Measurements from ENCODE around the gene HSPA12A. TPM values are rescaled to one million over a fixed set of nuclear protein-coding genes. Genes with fewer than 3 reads are reported as not detected.

The HSPA12A gene
- polyA plus RNA-seq, 1 experiment: 7.9 TPM

- ChIA-PET POLR2A (no interaction called here), CTCF (interaction anchor here (0.7 to 1.6 kb wide), 2 partner anchors 91 to 480 kb away, joined by 3 to 8 read pairs; no protein-coding TSS in a partner anchor)
- no peak for TF ChIP-seq CTCF (IDR thresholded peaks at IDR 0.05; ENCODE audit: insufficient read depth, low read depth, low read length)
- Histone ChIP-seq H3K27me3 (ENCODE audit: control insufficient read depth, insufficient read depth, low read length) (no peaks in the 10 kb centered on the region), H3K36me3 (ENCODE audit: control insufficient read depth, insufficient read depth, low read length) (no peaks in the 10 kb centered on the region), H3K4me3 (ENCODE audit: low read depth, low read length) (no peak overlapping the region)
- no peak for DNase-seq (ENCODE audit: low read depth)
Measured at GRCh38 chr10:116696919-116697318, 45.4 kb downstream of the HSPA12A start.

- Histone ChIP-seq H3K27me3 (ENCODE audit: control insufficient read depth, insufficient read depth, low read length) (no peaks in the 10 kb centered on the region), H3K36me3 (ENCODE audit: control insufficient read depth, insufficient read depth, low read length) (0 out of 2 replicates have a peak, but pooled peaks cover 1% of the 10 kb centered on the region), H3K4me3 (ENCODE audit: low read depth, low read length) (no peak overlapping the region)
- TF ChIP-seq CTCF (IDR thresholded peaks at IDR 0.05; ENCODE audit: insufficient read depth, low read depth, low read length): no peak
- DNase-seq (ENCODE audit: low read depth): no peak
- ChIA-PET CTCF (no interaction called here), POLR2A (no interaction called here)
Measured at GRCh38 chr10:116694927-116695268, 47.5 kb downstream of the HSPA12A start.

GRCh38 chr10:116694243-116694926, 48.0 kb downstream of the HSPA12A start:
- TF ChIP-seq CTCF (IDR thresholded peaks at IDR 0.05; ENCODE audit: insufficient read depth, low read depth, low read length): no peak
- Histone ChIP-seq H3K4me3 (ENCODE audit: low read depth, low read length) (no peak overlapping the region), H3K36me3 (ENCODE audit: control insufficient read depth, insufficient read depth, low read length) (0 out of 2 replicates have a peak, but pooled peaks cover 1% of the 10 kb centered on the region), H3K27me3 (ENCODE audit: control insufficient read depth, insufficient read depth, low read length) (no peaks in the 10 kb centered on the region)
- ChIA-PET CTCF (interaction anchor here (1.3 to 20.0 kb wide), 2 partner anchors 11 to 92 kb away, joined by 5 to 335 read pairs; no protein-coding TSS in a partner anchor), POLR2A (no interaction called here)
- DNase-seq (ENCODE audit: low read depth): no peak

GRCh38 chr10:116692225-116692624, 50.1 kb downstream of the HSPA12A start:
- Histone ChIP-seq H3K27me3 (ENCODE audit: control insufficient read depth, insufficient read depth, low read length) (no peaks in the 10 kb centered on the region), H3K4me3 (ENCODE audit: low read depth, low read length) (no peak overlapping the region), H3K36me3 (ENCODE audit: control insufficient read depth, insufficient read depth, low read length) (0 out of 2 replicates have a peak, but pooled peaks cover 1% of the 10 kb centered on the region)
- no peak for TF ChIP-seq CTCF (IDR thresholded peaks at IDR 0.05; ENCODE audit: insufficient read depth, low read depth, low read length)
- no peak for DNase-seq (ENCODE audit: low read depth)
- POLR2A ChIA-PET: no interaction called here
- CTCF ChIA-PET: interaction anchor here (1.5 to 20.0 kb wide), 4 partner anchors 9 to 95 kb away, joined by 3 to 335 read pairs (median 4); no protein-coding TSS in a partner anchor

- CTCF ChIA-PET: interaction anchor here (0.9 to 20.0 kb wide), 5 partner anchors 8 to 525 kb away, joined by 3 to 335 read pairs (median 4); no protein-coding TSS in a partner anchor
- Histone ChIP-seq H3K36me3 (ENCODE audit: control insufficient read depth, insufficient read depth, low read length) (0 out of 2 replicates have a peak, but pooled peaks cover 1% of the 10 kb centered on the region), H3K27me3 (ENCODE audit: control insufficient read depth, insufficient read depth, low read length) (no peaks in the 10 kb centered on the region), H3K4me3 (ENCODE audit: low read depth, low read length) (no peak overlapping the region)
- no peak for DNase-seq (ENCODE audit: low read depth)
- no peak for TF ChIP-seq CTCF (IDR thresholded peaks at IDR 0.05; ENCODE audit: insufficient read depth, low read depth, low read length)
- POLR2A ChIA-PET: no interaction called here
Measured at GRCh38 chr10:116691635-116692034, 50.7 kb downstream of the HSPA12A start.

Measured in BJ (cell line).